Measurements from ENCODE around the gene IL32.
A peak's percentile ranks its signal among the peaks of the same experiment; 100 is the strongest.
"Not testable (repeated sequence)": the region's sequence is repeated elsewhere in the genome, so short reads cannot be mapped to it uniquely, and the experiment has no call there.

IL32 gene

GRCh38 chr16:3053330-3053710 is 12.1 kb upstream of the IL32 start:
- peak; percentile 45 for DNase-seq

DNA sequence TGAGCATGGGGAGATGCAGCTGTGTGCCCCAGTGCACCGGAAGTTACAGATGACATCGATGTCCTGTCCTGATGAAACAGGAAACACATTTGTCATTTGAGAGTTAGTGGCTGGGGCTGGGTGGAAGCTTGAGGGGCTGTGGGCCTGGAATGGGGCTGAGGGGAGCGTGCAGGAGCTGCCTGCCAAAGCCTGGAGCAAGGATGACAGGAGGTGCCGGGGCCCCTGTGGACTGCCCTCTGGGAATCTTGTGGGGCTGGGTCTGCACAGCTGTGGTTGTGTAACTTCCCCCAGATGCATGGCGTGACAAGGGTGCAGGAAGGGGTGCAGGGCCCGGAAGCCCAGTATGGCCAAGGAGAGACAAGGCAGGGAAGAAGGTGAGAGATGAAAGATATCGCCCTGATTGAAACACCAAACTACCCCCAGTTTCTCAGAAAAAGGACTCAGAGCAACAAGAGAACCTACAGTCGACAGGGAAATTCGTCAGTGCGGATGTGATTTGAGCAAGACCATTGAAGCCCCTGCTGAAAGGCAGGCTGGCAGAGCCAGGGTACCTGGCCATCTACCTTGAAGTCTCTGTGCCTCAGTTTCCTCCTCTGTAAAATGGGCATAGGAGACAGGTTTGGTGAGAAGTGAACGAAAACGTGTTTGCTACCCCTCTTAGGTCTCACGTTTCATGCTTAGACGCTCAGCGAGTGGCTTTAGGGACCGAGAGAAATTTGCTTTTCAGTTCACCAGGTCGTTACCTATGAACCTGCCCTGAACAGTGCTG is 10.3 kb upstream of the IL32 start:
- DNase-seq = peak; percentile 85

- DNase-seq = not testable (repeated sequence)
These were observed 9.7 kb upstream of the IL32 start for GRCh38 chr16:3055734-3056115.

GRCh38 chr16:3056336-3057180 is 8.9 kb upstream of the IL32 start:
- DNase-seq = peak; percentile 39

GRCh38 chr16:3057181-3058138 is 8.0 kb upstream of the IL32 start:
- peak; percentile 71 for DNase-seq

- peak; percentile 76 for DNase-seq
These were observed 7.1 kb upstream of the IL32 start for GRCh38 chr16:3058139-3059030.

DNA sequence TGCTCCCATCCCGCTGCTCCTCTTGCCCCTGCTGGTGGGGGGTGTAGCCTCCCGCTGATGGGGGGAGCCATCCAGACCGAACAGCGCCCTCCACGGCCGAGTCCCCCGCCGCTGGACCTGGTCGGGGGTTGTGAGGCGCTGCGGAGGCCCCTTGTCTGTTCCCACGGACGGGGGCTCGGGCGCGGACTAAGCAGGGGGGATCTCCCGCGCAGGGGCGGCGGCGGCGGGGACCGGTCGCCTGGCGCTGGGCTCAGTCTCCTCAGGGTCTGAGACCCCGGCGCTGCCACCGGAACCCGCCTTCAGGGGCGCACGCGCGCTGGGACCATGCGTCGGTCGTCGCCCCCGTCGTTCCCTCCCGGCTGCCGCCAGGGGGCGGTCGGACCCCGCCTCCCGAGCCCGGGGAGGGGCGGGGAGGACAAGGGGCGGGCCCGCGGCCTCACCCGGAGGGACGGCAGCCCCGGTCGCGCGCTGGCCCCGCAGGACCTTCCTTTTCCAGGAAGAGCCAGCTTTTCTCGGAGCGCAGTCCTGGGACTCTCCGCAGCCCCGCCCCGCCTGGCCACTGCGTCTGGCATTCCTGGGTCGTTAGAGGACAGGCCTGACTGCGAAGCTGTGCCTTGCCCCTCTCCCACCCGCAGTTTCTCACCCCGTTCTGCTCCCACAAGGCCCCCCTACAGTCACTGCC is 6.3 kb upstream of the IL32 start:
- DNase-seq = peak; percentile 93

DNA sequence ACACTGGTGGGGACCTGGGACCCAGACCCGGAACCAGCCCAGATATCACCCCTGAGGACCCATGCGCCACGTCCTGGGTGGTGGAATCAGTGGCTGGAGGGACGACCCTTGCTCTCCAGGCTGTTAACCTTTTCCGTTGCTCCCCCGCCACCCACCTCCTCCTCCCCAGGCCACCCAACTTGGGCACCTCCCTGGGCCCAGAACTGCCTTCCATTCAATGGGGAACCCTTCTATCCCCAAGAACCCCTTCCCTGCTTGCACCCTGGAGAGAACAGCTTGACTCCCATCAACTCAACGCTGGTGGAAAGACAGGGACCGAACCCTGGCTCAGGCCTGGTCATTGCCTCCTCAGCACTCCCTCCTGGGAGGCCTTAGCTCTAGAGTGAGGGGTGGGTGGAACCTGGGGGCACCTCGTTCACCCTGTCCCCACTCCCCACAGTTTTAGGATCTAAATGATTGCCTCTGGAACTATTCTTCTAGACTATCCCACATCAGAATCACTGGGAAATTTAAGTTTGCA is 5.7 kb upstream of the IL32 start:
- no peak for DNase-seq

- no peak for DNase-seq
These were observed 4.9 kb upstream of the IL32 start for GRCh38 chr16:3060339-3061127.

DNA sequence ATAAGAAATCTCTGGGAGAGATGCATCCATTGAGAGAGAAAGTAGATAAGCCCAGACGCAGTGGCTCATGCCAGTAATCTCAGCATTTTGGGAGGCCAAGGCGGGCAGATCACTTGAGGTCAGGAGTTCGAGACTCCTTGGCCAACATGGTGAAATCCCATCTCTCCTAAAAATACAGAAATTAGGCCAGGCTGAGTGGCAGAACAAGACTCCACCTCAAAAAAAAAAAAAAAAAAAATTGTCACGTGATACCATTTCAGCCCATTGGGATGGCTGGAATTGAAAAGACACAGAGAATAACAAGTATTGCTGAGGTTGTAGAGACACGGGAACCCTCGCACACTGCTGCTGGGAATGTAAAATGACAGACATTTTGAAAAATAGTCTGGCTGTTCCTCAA is 2.9 kb upstream of the IL32 start:
- DNase-seq = no peak

- no peak for DNase-seq
These were observed 1.6 kb upstream of the IL32 start for GRCh38 chr16:3063625-3064386.

- DNase-seq = peak; percentile 52
These were observed 451 bp downstream of the IL32 start for GRCh38 chr16:3065742-3066439.

DNA sequence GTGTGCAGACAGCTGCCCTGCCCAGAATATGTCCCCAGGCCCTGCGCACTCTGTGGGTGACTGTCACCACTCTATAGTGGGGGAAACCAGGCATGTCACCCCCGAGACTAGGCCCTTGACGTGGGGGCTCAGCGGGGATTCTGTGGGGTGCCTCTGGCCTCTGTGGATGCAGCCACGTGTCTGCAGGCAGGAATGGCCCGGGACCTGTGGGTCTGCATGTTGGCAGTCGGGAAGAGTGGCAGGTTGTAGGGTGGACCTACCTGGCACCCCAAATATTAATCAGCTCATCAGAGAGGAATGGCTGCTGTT is 954 bp downstream of the IL32 start:
- DNase-seq = peak; percentile 35

- DNase-seq = peak; percentile 31
These were observed 3.0 kb downstream of the IL32 start for GRCh38 chr16:3068487-3068886.

DNA sequence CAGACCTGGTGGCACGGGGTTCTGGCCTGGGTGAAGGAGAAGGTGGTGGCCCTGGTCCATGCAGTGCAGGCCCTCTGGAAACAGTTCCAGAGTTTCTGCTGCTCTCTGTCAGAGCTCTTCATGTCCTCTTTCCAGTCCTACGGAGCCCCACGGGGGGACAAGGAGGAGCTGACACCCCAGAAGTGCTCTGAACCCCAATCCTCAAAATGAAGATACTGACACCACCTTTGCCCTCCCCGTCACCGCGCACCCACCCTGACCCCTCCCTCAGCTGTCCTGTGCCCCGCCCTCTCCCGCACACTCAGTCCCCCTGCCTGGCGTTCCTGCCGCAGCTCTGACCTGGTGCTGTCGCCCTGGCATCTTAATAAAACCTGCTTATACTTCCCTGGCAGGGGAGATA is 3.7 kb downstream of the IL32 start:
- not testable (repeated sequence) for DNase-seq

DNA sequence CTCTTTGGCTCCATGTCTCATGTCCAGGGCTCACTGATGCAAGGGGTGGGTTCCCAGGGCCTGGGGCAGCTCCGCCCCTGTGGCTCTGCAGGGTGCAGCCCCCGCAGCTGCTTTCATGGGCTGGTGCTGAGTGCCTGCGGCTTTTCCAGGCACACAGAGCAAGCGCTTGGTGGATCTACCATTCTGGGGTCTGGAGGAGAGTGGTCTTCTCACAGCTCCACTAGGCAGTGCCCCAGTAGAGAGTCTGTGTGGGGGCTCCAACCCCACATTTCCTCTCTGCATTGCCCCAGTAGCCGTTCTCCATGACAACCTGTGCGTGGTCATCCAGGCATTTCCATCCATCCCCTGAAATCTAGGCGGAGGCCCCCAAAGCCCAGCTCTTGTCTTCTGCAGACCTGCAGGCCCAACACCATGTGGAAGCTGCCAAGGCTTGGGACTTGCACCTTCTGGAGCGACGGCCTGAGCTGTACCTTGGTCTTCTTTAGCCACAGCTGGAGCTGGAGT is 5.2 kb downstream of the IL32 start:
- peak; percentile 55 for DNase-seq

DNA sequence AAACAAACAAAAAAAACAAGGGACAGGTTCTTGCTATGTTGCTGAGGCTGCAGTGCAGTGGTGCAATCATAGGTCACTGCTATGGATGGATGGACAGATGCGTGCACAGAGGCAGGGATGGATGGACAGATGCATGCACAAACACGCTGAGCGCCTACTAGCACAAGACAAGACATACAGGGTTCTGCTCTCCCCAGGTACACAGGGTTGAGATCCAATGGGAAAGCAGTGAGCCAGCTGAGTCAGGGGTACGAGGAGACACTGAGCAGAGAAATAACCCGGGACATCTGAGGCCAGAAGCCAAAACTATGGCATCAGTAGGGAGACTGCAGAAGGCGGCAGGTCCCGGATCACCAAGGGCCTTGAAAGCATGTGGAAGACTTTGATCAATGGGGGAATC is 6.2 kb downstream of the IL32 start:
- DNase-seq = peak; percentile 31

GRCh38 chr16:3072148-3072547 is 6.7 kb downstream of the IL32 start:
- peak; percentile 81 for DNase-seq

All from activated CD4-positive, alpha-beta T cell treated with anti-CD3 and anti-CD28 coated beads, Interleukin-10, Interleukin-2, amounts not matched to agents 100 ng/mL and 50 ng/mL, durations not matched to agents 16 hours and 8 hours (primary cell).